SU-DHL-6 (cell line): Measurements from ENCODE around the gene ECSIT.

Experiments
- CTCF ChIP-seq: fragments of 200-600 bp; sonication (generic); IDR thresholded peaks from one replicate; pipeline ENCODE4 v1.5.1; 2017; ENCODE audit warnings: antibody characterized with exemption, mild to moderate bottlenecking, low read length, moderate library complexity; ENCODE audit not compliant: insufficient read depth, poor library complexity, severe bottlenecking
- EZH2phosphoT487 ChIP-seq: fragments of 200-600 bp; sonication (generic), shearing (Covaris generic); conservative IDR thresholded peaks from 2 replicates; pipeline ENCODE4 v1.6.1; 2018; ENCODE audit warnings: mild to moderate bottlenecking, antibody characterized with exemption, low read length, moderate library complexity, mixed read lengths

- no peak for TF ChIP-seq CTCF
- no peak for TF ChIP-seq EZH2phosphoT487
Measured at GRCh38 chr19:11576227-11576626, 47.3 kb upstream of the ECSIT start.
